ENCODE results near the gene BBS5.

- no peak for TF ChIP-seq POLR2A (IDR thresholded peaks at IDR 0.05)
- no peak for TF ChIP-seq CTCF (IDR thresholded peaks at IDR 0.05)
Measured at GRCh38 chr2:169491378-169491777, 12.1 kb downstream of the BBS5 start.
